ENCODE data around the gene SPATA31C1.

- no peak for TF ChIP-seq CTCF (IDR thresholded peaks at IDR 0.05)
- no peak for TF ChIP-seq POLR2A (IDR thresholded peaks at IDR 0.05)
Observed at GRCh38 chr9:87944682-87945081, 26.9 kb downstream of the SPATA31C1 start.
